Measurements from ENCODE around the gene REG3G.
"Not testable (repeated sequence)": the region's sequence is repeated elsewhere in the genome, so short reads cannot be mapped to it uniquely, and the experiment has no call there.

Gene REG3G

DNA sequence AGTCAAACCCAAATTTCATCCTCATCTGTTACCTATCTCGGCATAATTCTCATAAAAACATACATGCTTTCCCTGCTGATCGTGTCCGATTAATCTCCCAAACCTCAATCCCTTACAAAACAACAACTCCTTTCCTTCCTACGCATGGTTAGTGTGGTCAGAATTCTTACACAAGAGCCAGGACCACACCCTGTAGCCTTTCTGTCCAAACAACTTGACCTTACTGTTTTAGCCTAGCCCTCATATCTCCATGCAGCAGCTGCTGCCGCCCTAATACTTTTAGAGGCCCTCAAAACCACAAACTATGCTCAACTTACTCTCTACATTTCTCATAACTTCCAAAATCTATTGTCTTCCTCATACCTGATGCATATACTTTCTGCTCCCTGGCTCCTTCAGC is 29.3 kb downstream of the REG3G start:
- H3K27me3 ChIP-seq (ENCODE audit: insufficient read depth, low read length); H2AFZ ChIP-seq (ENCODE audit: low read depth, low read length); H3K4me3 ChIP-seq (ENCODE audit: low read length); H3K4me1 ChIP-seq (ENCODE audit: insufficient read depth, low read length); H3K9me3 ChIP-seq (ENCODE audit: low read length); H3K36me3 ChIP-seq (ENCODE audit: insufficient read depth, low read length): not testable (repeated sequence)

DNA sequence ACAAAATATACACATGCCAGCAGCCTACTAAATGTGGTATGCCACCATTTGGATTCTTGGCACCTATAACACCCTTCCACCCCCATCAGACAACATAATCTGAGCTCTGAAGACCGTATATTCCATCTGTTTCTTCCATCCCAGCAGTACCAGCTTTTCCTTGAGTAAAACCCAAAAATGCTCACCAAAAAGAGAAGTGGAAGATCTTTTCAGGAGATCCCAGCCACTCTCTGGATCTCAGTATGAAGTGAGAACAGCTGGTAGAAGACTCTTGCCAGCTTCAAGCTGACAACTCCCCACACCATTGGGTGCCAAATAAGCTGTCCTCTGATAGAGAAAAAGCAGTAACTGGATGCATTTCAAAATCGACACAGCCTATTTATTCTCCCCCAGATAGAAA is 39.7 kb downstream of the REG3G start:
- no peak overlapping the region for H3K4me3 ChIP-seq (ENCODE audit: low read length)
- H2AFZ ChIP-seq (ENCODE audit: low read depth, low read length) = no peak overlapping the region
- no peaks in the 10 kb centered on the region for H3K4me1 ChIP-seq (ENCODE audit: insufficient read depth, low read length)
- no peaks in the 10 kb centered on the region for H3K36me3 ChIP-seq (ENCODE audit: insufficient read depth, low read length)
- no peaks in the 10 kb centered on the region for H3K9me3 ChIP-seq (ENCODE audit: low read length)
- H3K27me3 ChIP-seq (ENCODE audit: insufficient read depth, low read length) = no peaks in the 10 kb centered on the region

DNA sequence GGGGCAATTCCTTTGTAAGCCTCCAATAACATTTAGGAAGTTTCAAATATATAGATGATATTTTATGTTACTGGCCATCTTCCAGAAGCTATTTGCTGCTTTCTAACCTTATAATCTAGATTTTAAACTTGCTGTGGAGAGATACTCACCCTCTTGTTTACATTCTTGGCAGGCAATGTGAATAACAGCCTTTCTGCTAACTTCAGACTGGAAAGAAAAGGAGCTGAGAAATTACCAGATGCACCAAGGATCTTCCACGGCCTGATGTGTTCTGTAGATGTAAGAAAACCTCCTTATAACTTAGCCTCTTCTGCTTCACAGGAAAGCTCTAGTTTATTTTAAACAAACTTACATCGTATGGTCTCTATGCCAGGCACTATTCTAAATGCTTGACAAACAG is 45.6 kb downstream of the REG3G start:
- H3K4me1 ChIP-seq (ENCODE audit: insufficient read depth, low read length) = no peaks in the 10 kb centered on the region
- no peak overlapping the region for H3K4me3 ChIP-seq (ENCODE audit: low read length)
- H3K9me3 ChIP-seq (ENCODE audit: low read length) = no peaks in the 10 kb centered on the region
- H3K36me3 ChIP-seq (ENCODE audit: insufficient read depth, low read length) = no peaks in the 10 kb centered on the region
- no peaks in the 10 kb centered on the region for H3K27me3 ChIP-seq (ENCODE audit: insufficient read depth, low read length)
- no peak overlapping the region for H2AFZ ChIP-seq (ENCODE audit: low read depth, low read length)

Data from neuron (in vitro differentiated cells).